Tibial artery (tissue), 4 donors: ENCODE measurements around the gene KLB.

ENCODE experiments used
- DNase-seq, 2 donors: peaks; one replicate each; pipeline ENCODE4 v3.0.0-alpha.2; 2019
- H3K27ac ChIP-seq, 2 donors: fragments of 200-600 bp; sonication (generic) in 1 of 2; 1 replicate in 1 of 2; 2 replicates in 1 of 2; pipeline ENCODE4 v1.5.1; 2018 to 2019; ENCODE audit warnings: mild to moderate bottlenecking in 1 of 2
- H3K27me3 ChIP-seq, 2 donors: fragments of 200-600 bp; sonication (generic) in 1 of 2; one replicate each; pipeline versions ENCODE4 v1.5.1 to v1.6.0; 2016 to 2019
- H3K36me3 ChIP-seq, 3 donors: fragments of 200-600 bp; sonication (generic) in 2 of 3; one replicate each; pipeline ENCODE4 v1.5.1; 2016 to 2019; ENCODE audit warnings: mild to moderate bottlenecking in 2 of 3
- H3K4me1 ChIP-seq, 4 donors: fragments of 200-600 bp; sonication (generic) in 2 of 4; 1 replicate in 3 of 4; 2 replicates in 1 of 4; pipeline ENCODE4 v1.5.1; 2016 to 2019
- H3K4me3 ChIP-seq, 2 donors: fragments of 200-600 bp; sonication (generic) in 1 of 2; 1 replicate in 1 of 2; 2 replicates in 1 of 2; pipeline ENCODE4 v1.5.1; 2018 to 2019; ENCODE audit warnings: mild to moderate bottlenecking in 2 of 2
- H3K9me3 ChIP-seq, 3 donors: fragments of 200-600 bp; sonication (generic) in 1 of 3; one replicate each; pipeline ENCODE4 v1.5.1; 2016 to 2019
- intact Hi-C: fragments of 100-400 bp; cut with DNase I; formaldehyde crosslinking; loops from one replicate; pipeline ENCODE4 v1.15.0; 2023; ENCODE audit warnings: low total_unique reads
- TF ChIP-seq, protein P1 (sequence below), 2 experiments: fragments of 200-600 bp in 1 of 2; fragments of 450-650 bp in 1 of 2; IDR thresholded peaks; one replicate each; pipeline ENCODE4 v1.5.1; 2017 to 2019; ENCODE audit warnings: antibody characterized with exemption in 2 of 2, mild to moderate bottlenecking in 1 of 2, moderate library complexity in 1 of 2

KLB gene

DNA sequence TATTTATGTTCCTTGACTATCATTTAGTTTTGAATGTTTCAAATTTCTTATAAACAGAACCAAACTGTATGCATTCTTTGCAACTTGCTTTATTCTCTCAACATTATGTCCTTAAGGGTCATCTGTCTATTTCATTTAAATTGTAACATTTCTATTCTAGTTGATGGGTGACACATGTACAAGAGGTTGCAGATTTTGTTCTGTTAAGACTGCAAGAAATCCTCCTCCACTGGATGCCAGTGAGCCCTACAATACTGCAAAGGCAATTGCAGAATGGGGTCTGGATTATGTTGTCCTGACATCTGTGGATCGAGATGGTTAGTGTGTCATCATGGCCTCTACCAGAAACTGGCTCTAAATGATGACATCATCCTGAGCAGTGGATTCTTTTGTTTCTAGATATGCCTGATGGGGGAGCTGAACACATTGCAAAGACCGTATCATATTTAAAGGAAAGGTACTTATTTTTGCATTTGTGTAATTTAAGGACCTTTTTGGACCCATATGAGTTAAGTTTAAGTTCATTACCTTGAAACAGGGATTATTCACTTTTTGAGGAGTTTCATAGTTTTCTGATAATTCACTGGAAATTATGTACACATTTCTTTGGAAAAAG, 58.3 kb downstream of the KLB start:
- no peak overlapping the region for H3K27ac ChIP-seq
- DNase-seq = no peak
- peaks cover 0 to 3% (median 1%) of the 10 kb centered on the region in 4 donors for H3K4me1 ChIP-seq
- peaks cover 7 to 35% (median 12%) of the 10 kb centered on the region in 3 donors for H3K36me3 ChIP-seq
- intact Hi-C loops = loop anchor here (5.0 kb wide), 1 partner anchor 177 kb away; no protein-coding TSS in a partner anchor
- no peaks in the 10 kb centered on the region for H3K9me3 ChIP-seq
- H3K27me3 ChIP-seq = no peaks in the 10 kb centered on the region
- TF ChIP-seq, protein P1, sequence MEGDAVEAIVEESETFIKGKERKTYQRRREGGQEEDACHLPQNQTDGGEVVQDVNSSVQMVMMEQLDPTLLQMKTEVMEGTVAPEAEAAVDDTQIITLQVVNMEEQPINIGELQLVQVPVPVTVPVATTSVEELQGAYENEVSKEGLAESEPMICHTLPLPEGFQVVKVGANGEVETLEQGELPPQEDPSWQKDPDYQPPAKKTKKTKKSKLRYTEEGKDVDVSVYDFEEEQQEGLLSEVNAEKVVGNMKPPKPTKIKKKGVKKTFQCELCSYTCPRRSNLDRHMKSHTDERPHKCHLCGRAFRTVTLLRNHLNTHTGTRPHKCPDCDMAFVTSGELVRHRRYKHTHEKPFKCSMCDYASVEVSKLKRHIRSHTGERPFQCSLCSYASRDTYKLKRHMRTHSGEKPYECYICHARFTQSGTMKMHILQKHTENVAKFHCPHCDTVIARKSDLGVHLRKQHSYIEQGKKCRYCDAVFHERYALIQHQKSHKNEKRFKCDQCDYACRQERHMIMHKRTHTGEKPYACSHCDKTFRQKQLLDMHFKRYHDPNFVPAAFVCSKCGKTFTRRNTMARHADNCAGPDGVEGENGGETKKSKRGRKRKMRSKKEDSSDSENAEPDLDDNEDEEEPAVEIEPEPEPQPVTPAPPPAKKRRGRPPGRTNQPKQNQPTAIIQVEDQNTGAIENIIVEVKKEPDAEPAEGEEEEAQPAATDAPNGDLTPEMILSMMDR (IDR thresholded peaks at IDR 0.05) = no peak
- H3K4me3 ChIP-seq = no peak overlapping the region

- DNase-seq = no peak
- TF ChIP-seq, protein P1 (IDR thresholded peaks at IDR 0.05) = no peak
- Histone ChIP-seq H3K4me1 (no peaks in the 10 kb centered on the region), H3K27ac (no peak overlapping the region), H3K4me3 (no peak overlapping the region), H3K36me3 (peaks cover 7 to 35% (median 15%) of the 10 kb centered on the region in 3 donors), H3K9me3 (no peaks in the 10 kb centered on the region), H3K27me3 (no peaks in the 10 kb centered on the region)
- intact Hi-C loops = loop anchor here (5.0 kb wide), 1 partner anchor 176 kb away; no protein-coding TSS in a partner anchor
These were observed 60.0 kb downstream of the KLB start for GRCh38 chr4:39466747-39467146.

DNA sequence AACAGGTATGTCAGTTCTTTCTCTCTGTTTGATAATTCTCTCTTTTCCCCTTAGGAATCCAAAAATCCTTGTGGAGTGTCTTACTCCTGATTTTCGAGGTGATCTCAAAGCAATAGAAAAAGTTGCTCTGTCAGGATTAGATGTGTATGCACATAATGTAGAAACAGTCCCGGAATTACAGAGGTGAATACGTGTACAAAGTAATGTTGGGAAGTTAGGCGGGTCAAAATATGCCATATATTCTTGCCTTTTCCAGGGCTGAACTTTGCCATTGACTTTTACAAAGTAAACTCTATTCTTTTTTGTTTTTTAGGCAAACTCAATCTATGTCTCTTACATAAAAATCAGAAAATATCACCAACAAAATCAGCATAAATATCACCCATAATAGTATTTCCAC, 60.7 kb downstream of the KLB start:
- H3K4me3 ChIP-seq = no peak overlapping the region
- H3K27ac ChIP-seq = no peak overlapping the region
- intact Hi-C loops = loop anchor here (5.0 kb wide), 1 partner anchor 175 kb away; no protein-coding TSS in a partner anchor
- H3K4me1 ChIP-seq = no peaks in the 10 kb centered on the region
- no peaks in the 10 kb centered on the region for H3K27me3 ChIP-seq
- peaks cover 7 to 35% (median 15%) of the 10 kb centered on the region in 3 donors for H3K36me3 ChIP-seq
- H3K9me3 ChIP-seq = no peaks in the 10 kb centered on the region
- DNase-seq = no peak
- TF ChIP-seq, protein P1 (IDR thresholded peaks at IDR 0.05) = no peak

DNA sequence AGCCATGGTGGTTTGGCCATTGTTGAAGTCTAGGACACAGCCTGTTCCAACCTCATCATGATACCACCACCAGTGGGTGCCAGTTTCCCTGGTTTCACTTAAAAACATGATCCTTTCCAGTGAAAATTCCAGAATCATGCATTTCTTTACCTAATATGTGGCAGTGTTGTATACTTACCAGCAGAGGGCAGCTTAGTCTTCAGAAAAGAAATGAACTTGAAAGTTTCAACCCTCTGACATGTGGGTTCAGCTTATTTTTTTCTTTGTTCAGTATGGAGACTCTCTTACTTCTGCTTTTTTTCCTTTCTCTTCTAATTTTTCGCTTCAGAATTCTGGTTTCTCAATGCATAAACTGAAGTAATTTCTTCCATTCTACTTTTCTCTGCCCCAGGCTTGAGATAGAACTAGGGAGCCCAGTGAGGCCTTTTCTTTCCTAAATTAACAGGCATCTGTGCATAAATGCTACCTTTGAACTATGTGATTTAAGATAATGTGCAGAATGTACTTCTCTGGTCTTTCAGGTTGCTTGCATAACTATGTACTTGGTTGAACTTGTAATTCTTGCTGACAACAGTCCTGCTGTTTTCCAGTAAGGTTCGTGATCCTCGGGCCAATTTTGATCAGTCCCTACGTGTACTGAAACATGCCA, 62.8 kb downstream of the KLB start:
- TF ChIP-seq, protein P1 (IDR thresholded peaks at IDR 0.05) = peak; percentile 83 to 92
- H3K36me3 ChIP-seq = peaks cover 0 to 14% (median 10%) of the 10 kb centered on the region in 3 donors
- no peaks in the 10 kb centered on the region for H3K9me3 ChIP-seq

GRCh38 chr4:39470402-39470801, 63.7 kb downstream of the KLB start:
- H3K27me3 ChIP-seq = no peaks in the 10 kb centered on the region
- DNase-seq = no peak
- intact Hi-C loops = loop anchor here (5.0 kb wide), 1 partner anchor 507 kb away; the partner anchor contains the start of gene PDS5A
- TF ChIP-seq, protein P1 (IDR thresholded peaks at IDR 0.05) = no peak
- H3K9me3 ChIP-seq = no peaks in the 10 kb centered on the region
- no peak overlapping the region for H3K4me3 ChIP-seq
- H3K4me1 ChIP-seq = no peaks in the 10 kb centered on the region
- no peak overlapping the region for H3K27ac ChIP-seq
- H3K36me3 ChIP-seq = peaks cover 0 to 6% (median 4%) of the 10 kb centered on the region in 3 donors

More for the DNA sequence above, 62.8 kb downstream of the KLB start:
- Histone ChIP-seq H3K27ac (peak overlapping the region in 1 of 2 donors; percentile 18), H3K4me1 (no peaks in the 10 kb centered on the region), H3K27me3 (no peaks in the 10 kb centered on the region), H3K4me3 (no peak overlapping the region)
- intact Hi-C loops = loop anchor here (5.0 kb wide), 2 partner anchors 173 to 508 kb away; partner anchors contain the start of gene PDS5A
- DNase-seq = peak; percentile 65 to 71
